ENCODE results near the gene POLN. TPM values are rescaled to one million over a fixed set of nuclear protein-coding genes. Genes with fewer than 3 reads are reported as not detected.
A peak's percentile ranks its signal among the peaks of the same experiment; 100 is the strongest.

Gene POLN
- total RNA-seq, 2 donors from 2014 or later = 2.8 to 2.9 TPM

- Histone ChIP-seq H3K27ac (ENCODE audit: low read depth, low read length) (no peak overlapping the region), H3K4me3 (ENCODE audit: low read length) (no peak overlapping the region), H3K9me3 (ENCODE audit: control insufficient read depth, low read length) (no peaks in the 10 kb centered on the region), H3K27me3 (ENCODE audit: control insufficient read depth, insufficient read depth, low read length, poor library complexity, severe bottlenecking) (no peaks in the 10 kb centered on the region), H3K36me3 (ENCODE audit: control insufficient read depth, insufficient read depth, low read length) (no peaks in the 10 kb centered on the region), H3K4me1 (ENCODE audit: control insufficient read depth, insufficient read depth, low read length) (no peaks in the 10 kb centered on the region), H3K9ac (ENCODE audit: extremely low read depth, low read length, poor library complexity, severe bottlenecking) (no peak overlapping the region)
- no peak overlapping the region for H3K4me3 Mint-ChIP-seq
- WGBS, 2 experiments (ENCODE audit: insufficient coverage in 1 of 2, insufficient read length in 1 of 2) = 88 to 89% methylated on average over 9 of the region's 9 CpGs
- no peaks in the 10 kb centered on the region for H3K4me1 Mint-ChIP-seq
- no peaks in the 10 kb centered on the region for H3K9me3 Mint-ChIP-seq
- no peak overlapping the region for H3K27ac Mint-ChIP-seq
- H3K36me3 Mint-ChIP-seq (ENCODE audit: low read depth) = no peaks in the 10 kb centered on the region
- DNase-seq = peak; percentile 30
- TF ChIP-seq, protein P1, sequence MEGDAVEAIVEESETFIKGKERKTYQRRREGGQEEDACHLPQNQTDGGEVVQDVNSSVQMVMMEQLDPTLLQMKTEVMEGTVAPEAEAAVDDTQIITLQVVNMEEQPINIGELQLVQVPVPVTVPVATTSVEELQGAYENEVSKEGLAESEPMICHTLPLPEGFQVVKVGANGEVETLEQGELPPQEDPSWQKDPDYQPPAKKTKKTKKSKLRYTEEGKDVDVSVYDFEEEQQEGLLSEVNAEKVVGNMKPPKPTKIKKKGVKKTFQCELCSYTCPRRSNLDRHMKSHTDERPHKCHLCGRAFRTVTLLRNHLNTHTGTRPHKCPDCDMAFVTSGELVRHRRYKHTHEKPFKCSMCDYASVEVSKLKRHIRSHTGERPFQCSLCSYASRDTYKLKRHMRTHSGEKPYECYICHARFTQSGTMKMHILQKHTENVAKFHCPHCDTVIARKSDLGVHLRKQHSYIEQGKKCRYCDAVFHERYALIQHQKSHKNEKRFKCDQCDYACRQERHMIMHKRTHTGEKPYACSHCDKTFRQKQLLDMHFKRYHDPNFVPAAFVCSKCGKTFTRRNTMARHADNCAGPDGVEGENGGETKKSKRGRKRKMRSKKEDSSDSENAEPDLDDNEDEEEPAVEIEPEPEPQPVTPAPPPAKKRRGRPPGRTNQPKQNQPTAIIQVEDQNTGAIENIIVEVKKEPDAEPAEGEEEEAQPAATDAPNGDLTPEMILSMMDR (conservative IDR thresholded peaks at IDR 0.05) = no peak
- peaks cover 3% of the 10 kb centered on the region for H3K27me3 Mint-ChIP-seq (ENCODE audit: insufficient read depth)
Observed at GRCh38 chr4:2078584-2078983, 163.3 kb downstream of the POLN start.

GRCh38 chr4:2077537-2078460 is 164.1 kb downstream of the POLN start:
- no peaks in the 10 kb centered on the region for H3K4me1 ChIP-seq (ENCODE audit: control insufficient read depth, insufficient read depth, low read length)
- H3K9me3 ChIP-seq (ENCODE audit: control insufficient read depth, low read length) = no peaks in the 10 kb centered on the region
- DNase-seq = peak; percentile 38
- H3K27me3 ChIP-seq (ENCODE audit: control insufficient read depth, insufficient read depth, low read length, poor library complexity, severe bottlenecking) = no peaks in the 10 kb centered on the region
- Mint-ChIP-seq H3K4me1 (no peaks in the 10 kb centered on the region), H3K27me3 (ENCODE audit: insufficient read depth) (peaks cover 3% of the 10 kb centered on the region), H3K4me3 (no peak overlapping the region), H3K27ac (no peak overlapping the region), H3K36me3 (ENCODE audit: low read depth) (no peaks in the 10 kb centered on the region), H3K9me3 (no peaks in the 10 kb centered on the region)
- TF ChIP-seq, protein P1 (conservative IDR thresholded peaks at IDR 0.05) = no peak
- 91 to 94% methylated on average over 12 to 17 of the region's 17 CpGs for WGBS, 2 experiments (ENCODE audit: insufficient coverage in 1 of 2, insufficient read length in 1 of 2)
- H3K9ac ChIP-seq (ENCODE audit: extremely low read depth, low read length, poor library complexity, severe bottlenecking) = no peak overlapping the region
- H3K4me3 ChIP-seq (ENCODE audit: low read length) = no peak overlapping the region
- no peaks in the 10 kb centered on the region for H3K36me3 ChIP-seq (ENCODE audit: control insufficient read depth, insufficient read depth, low read length)
- peak overlapping the region; percentile 7 for H3K27ac ChIP-seq (ENCODE audit: low read depth, low read length)

DNA sequence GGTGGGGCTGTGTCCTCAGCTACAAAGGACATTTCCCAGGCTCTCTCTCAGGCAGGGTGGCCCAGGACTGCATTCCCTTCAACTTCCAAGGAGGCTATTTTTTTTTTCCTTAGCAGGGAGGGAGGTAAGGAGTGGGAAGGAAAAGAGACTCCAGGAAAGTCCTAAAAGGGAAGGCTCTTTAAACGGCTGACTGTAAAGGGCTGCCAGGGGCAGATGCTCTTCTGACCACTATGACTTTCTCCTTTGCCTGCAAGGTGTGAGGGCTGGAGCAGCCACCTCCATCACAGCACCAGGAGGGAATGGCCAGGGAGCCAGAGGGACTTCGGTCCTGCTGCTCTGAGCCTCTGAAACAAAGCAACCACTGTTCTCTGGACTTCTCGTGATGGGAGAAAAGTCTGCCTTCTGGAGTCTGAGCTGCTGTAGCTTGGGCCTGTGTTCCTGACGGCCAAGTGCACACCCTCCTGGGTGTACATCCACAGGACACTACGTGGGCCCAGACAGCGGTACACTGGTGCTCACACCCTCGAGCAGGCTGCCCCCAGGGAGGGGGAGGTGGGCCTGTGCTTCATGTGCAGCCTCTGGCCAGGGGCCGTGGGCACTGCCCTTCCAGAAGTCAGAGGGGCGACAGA is 164.9 kb downstream of the POLN start:
- H3K4me3 Mint-ChIP-seq = no peak overlapping the region
- H3K27me3 Mint-ChIP-seq (ENCODE audit: insufficient read depth) = no peaks in the 10 kb centered on the region
- WGBS, 2 experiments (ENCODE audit: insufficient coverage in 1 of 2, insufficient read length in 1 of 2) = 84 to 87% methylated on average over 7 to 9 of the region's 9 CpGs
- H3K27ac Mint-ChIP-seq = no peak overlapping the region
- Histone ChIP-seq H3K36me3 (ENCODE audit: control insufficient read depth, insufficient read depth, low read length) (no peaks in the 10 kb centered on the region), H3K9me3 (ENCODE audit: control insufficient read depth, low read length) (no peaks in the 10 kb centered on the region), H3K27me3 (ENCODE audit: control insufficient read depth, insufficient read depth, low read length, poor library complexity, severe bottlenecking) (no peaks in the 10 kb centered on the region), H3K4me1 (ENCODE audit: control insufficient read depth, insufficient read depth, low read length) (no peaks in the 10 kb centered on the region), H3K9ac (ENCODE audit: extremely low read depth, low read length, poor library complexity, severe bottlenecking) (no peak overlapping the region), H3K4me3 (ENCODE audit: low read length) (no peak overlapping the region), H3K27ac (ENCODE audit: low read depth, low read length) (peak overlapping the region; percentile 7)
- TF ChIP-seq, protein P1 (conservative IDR thresholded peaks at IDR 0.05) = no peak
- no peaks in the 10 kb centered on the region for H3K9me3 Mint-ChIP-seq
- no peaks in the 10 kb centered on the region for H3K4me1 Mint-ChIP-seq
- peak; percentile 36 for DNase-seq
- no peaks in the 10 kb centered on the region for H3K36me3 Mint-ChIP-seq (ENCODE audit: low read depth)

Measured in endodermal cell (in vitro differentiated cells).